C4-2B (cell line): Measurements from ENCODE around the gene CD300LG.

Source experiments
- ZFX ChIP-seq: fragments of 450-650 bp; IDR thresholded peaks from 2 replicates; pipeline ENCODE4 v1.6.1; 2017
- TF ChIP-seq, protein P1 (sequence below): fragments of 450-650 bp; conservative IDR thresholded peaks from 2 replicates; pipeline ENCODE4 v1.5.1; 2017; ENCODE audit warnings: mild to moderate bottlenecking

DNA sequence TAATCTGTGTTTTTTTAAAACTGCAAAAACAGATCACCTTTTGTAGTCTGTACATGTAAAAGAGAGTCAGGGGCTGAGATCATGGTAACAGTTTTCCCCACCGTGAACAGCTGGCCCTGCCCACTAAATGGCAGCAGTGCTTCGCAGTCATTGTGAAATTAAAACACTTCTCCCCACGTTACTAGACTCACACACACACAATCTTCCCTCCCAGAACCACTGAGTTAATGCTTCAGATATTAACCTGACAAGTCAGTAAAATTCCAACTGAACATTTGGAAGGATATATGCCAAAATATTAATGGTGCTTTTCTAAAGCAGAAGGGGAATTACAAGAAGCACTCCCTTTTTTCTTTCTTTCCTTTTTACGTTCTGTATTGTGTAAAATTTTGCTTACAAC lies 1.2 kb upstream of the CD300LG start:
- TF ChIP-seq, protein P1, sequence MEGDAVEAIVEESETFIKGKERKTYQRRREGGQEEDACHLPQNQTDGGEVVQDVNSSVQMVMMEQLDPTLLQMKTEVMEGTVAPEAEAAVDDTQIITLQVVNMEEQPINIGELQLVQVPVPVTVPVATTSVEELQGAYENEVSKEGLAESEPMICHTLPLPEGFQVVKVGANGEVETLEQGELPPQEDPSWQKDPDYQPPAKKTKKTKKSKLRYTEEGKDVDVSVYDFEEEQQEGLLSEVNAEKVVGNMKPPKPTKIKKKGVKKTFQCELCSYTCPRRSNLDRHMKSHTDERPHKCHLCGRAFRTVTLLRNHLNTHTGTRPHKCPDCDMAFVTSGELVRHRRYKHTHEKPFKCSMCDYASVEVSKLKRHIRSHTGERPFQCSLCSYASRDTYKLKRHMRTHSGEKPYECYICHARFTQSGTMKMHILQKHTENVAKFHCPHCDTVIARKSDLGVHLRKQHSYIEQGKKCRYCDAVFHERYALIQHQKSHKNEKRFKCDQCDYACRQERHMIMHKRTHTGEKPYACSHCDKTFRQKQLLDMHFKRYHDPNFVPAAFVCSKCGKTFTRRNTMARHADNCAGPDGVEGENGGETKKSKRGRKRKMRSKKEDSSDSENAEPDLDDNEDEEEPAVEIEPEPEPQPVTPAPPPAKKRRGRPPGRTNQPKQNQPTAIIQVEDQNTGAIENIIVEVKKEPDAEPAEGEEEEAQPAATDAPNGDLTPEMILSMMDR = no peak
- TF ChIP-seq ZFX = no peak
